Measurements from ENCODE around the gene CD19. TPM values are rescaled to one million over a fixed set of nuclear protein-coding genes. Genes with fewer than 3 reads are reported as not detected.

CD19 gene
- total RNA-seq, 4 donors from 2014 or later: 4.5 to 9.8 TPM; not detected in 2

DNA sequence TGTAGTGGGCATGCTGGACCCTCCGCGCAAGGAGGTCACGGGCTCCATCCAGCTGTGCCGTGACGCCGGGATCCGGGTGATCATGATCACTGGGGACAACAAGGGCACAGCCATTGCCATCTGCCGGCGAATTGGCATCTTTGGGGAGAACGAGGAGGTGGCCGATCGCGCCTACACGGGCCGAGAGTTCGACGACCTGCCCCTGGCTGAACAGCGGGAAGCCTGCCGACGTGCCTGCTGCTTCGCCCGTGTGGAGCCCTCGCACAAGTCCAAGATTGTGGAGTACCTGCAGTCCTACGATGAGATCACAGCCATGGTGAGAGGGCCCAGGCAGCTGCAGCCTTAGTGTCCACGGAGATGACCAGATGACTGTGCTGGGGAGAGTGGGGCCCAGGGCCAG, 31.2 kb upstream of the CD19 start:
- H3K27me3 ChIP-seq: no peaks in the 10 kb centered on the region
- no peak overlapping the region for H3K4me3 ChIP-seq
- no peaks in the 10 kb centered on the region for H3K9me3 ChIP-seq
- intact Hi-C loops (cut with DNase I; ENCODE audit: low total_unique reads) (no loop called here), in situ Hi-C loops (cut with MboI; ENCODE audit: low pct_ligation_motif_present in 1 of 4, low pct_unique_long_range_greater_than_20kb in 1 of 4, low sequenced_read_pairs in 3 of 4) (no loop called here)
- no peaks in the 10 kb centered on the region for H3K4me1 ChIP-seq
- WGBS, 2 donors (ENCODE audit: low coverage in 1 of 2): 94 to 100% methylated on average over 1 to 25 of the region's 25 CpGs
- no peak overlapping the region for H3K27ac ChIP-seq
- TF ChIP-seq CTCF (IDR thresholded peaks at IDR 0.05): no peak
- TF ChIP-seq EP300 (IDR thresholded peaks at IDR 0.05; ENCODE audit: low read depth): no peak
- peaks cover 0 to 12% (median 3%) of the 10 kb centered on the region in 4 donors for H3K36me3 ChIP-seq
- no peak for DNase-seq

GRCh38 chr16:28901862-28902261, 29.9 kb upstream of the CD19 start:
- no peak for DNase-seq
- in situ Hi-C loops (cut with MboI; ENCODE audit: low pct_ligation_motif_present in 1 of 4, low pct_unique_long_range_greater_than_20kb in 1 of 4, low sequenced_read_pairs in 3 of 4): no loop called here
- Histone ChIP-seq H3K9me3 (no peaks in the 10 kb centered on the region), H3K4me1 (no peaks in the 10 kb centered on the region), H3K27ac (no peak overlapping the region), H3K36me3 (peaks cover 0 to 13% (median 6%) of the 10 kb centered on the region in 4 donors), H3K4me3 (no peak overlapping the region), H3K27me3 (no peaks in the 10 kb centered on the region)
- whole genome bisulfite sequencing, 2 donors (ENCODE audit: low coverage in 1 of 2): 87% methylated on average over 15 of the region's 15 CpGs; no CpG with 5 or more reads in 1 of the 2 donors
- TF ChIP-seq EP300 (IDR thresholded peaks at IDR 0.05; ENCODE audit: low read depth) (no peak), CTCF (IDR thresholded peaks at IDR 0.05) (no peak), POLR2A (IDR thresholded peaks at IDR 0.05) (no peak), POLR2AphosphoS5 (IDR thresholded peaks at IDR 0.05) (no peak)
- intact Hi-C loops (cut with DNase I; ENCODE audit: low total_unique reads): no loop called here

GRCh38 chr16:28902909-28903308, 28.9 kb upstream of the CD19 start:
- no peak overlapping the region for H3K4me3 ChIP-seq
- WGBS, 2 donors (ENCODE audit: low coverage in 1 of 2): 73 to 83% methylated on average over 1 to 8 of the region's 11 CpGs
- DNase-seq: no peak
- in situ Hi-C loops (cut with MboI; ENCODE audit: low pct_ligation_motif_present in 1 of 4, low pct_unique_long_range_greater_than_20kb in 1 of 4, low sequenced_read_pairs in 3 of 4) (no loop called here), intact Hi-C loops (cut with DNase I; ENCODE audit: low total_unique reads) (no loop called here)
- no peaks in the 10 kb centered on the region for H3K9me3 ChIP-seq
- no peak overlapping the region for H3K27ac ChIP-seq
- TF ChIP-seq POLR2AphosphoS5 (IDR thresholded peaks at IDR 0.05): no peak
- no peak for TF ChIP-seq POLR2A (IDR thresholded peaks at IDR 0.05)
- no peak for TF ChIP-seq EP300 (IDR thresholded peaks at IDR 0.05; ENCODE audit: low read depth)
- TF ChIP-seq CTCF (IDR thresholded peaks at IDR 0.05): no peak
- no peaks in the 10 kb centered on the region for H3K27me3 ChIP-seq
- H3K4me1 ChIP-seq: no peaks in the 10 kb centered on the region
- peaks cover 0 to 17% (median 7%) of the 10 kb centered on the region in 4 donors for H3K36me3 ChIP-seq

GRCh38 chr16:28903344-28904042, 28.3 kb upstream of the CD19 start:
- in situ Hi-C loops (cut with MboI; ENCODE audit: low pct_ligation_motif_present in 1 of 4, low pct_unique_long_range_greater_than_20kb in 1 of 4, low sequenced_read_pairs in 3 of 4): no loop called here
- no peak overlapping the region for H3K4me3 ChIP-seq
- H3K36me3 ChIP-seq: peaks cover 0 to 23% (median 9%) of the 10 kb centered on the region in 4 donors
- 89% methylated on average over 25 of the region's 29 CpGs; no CpG with 5 or more reads in 1 of the 2 donors for WGBS, 2 donors (ENCODE audit: low coverage in 1 of 2)
- H3K27ac ChIP-seq: no peak overlapping the region
- no peaks in the 10 kb centered on the region for H3K27me3 ChIP-seq
- TF ChIP-seq POLR2A (IDR thresholded peaks at IDR 0.05): no peak
- no peak for TF ChIP-seq POLR2AphosphoS5 (IDR thresholded peaks at IDR 0.05)
- no peak for TF ChIP-seq EP300 (IDR thresholded peaks at IDR 0.05; ENCODE audit: low read depth)
- TF ChIP-seq CTCF (IDR thresholded peaks at IDR 0.05): no peak
- DNase-seq: no peak
- H3K4me1 ChIP-seq: no peaks in the 10 kb centered on the region
- intact Hi-C loops (cut with DNase I; ENCODE audit: low total_unique reads): no loop called here
- no peaks in the 10 kb centered on the region for H3K9me3 ChIP-seq

Measured in transverse colon (tissue), 4 donors.